ENCODE results near the gene DENND10.

The DENND10 gene, protein sequence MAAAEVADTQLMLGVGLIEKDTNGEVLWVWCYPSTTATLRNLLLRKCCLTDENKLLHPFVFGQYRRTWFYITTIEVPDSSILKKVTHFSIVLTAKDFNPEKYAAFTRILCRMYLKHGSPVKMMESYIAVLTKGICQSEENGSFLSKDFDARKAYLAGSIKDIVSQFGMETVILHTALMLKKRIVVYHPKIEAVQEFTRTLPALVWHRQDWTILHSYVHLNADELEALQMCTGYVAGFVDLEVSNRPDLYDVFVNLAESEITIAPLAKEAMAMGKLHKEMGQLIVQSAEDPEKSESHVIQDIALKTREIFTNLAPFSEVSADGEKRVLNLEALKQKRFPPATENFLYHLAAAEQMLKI

DNA sequence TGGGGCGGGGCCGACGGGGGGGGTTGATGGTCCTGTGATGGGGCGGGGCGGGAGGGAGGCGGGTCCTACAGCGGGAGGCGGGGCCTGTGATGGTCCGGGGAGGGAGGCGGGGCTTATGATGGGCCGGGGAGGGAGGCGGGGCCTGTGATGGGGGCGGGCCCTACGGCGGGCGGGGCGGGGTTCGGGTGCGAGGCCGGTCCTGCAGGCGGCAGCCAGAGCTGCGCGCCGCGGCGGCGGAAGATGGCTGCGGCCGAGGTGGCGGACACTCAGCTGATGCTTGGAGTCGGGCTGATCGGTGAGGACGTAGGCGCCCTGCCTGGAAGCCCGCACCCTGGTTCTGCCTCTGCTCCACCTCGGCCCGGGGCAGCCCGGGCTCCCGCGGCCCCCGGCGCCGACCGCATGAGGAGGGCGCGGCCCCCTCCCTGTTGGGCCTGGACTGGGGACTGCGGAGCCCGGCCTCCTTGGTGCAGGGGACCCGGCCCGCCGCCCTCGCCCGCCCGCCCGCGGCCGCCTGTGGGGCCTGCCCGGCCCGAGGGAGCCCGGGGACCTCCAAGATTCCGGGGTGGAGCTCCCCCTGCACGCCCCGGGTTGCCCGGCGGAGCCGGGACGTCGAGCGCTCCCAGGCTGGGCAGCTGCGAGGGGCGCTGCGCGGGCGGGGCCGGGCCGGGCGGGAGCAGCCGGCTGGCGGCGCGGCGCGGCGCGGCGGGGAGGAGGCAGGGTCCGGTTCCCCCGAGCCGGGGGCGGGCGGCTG is at the start of gene DENND10:
Gene DENND10 (plus strand): TSS at position 211 of the 751 bp plus-strand sequence. CDS start 30 bp downstream, at position 241.
- no peak for DNase-seq (ENCODE audit: extremely low read depth, low read depth)
- H3K4me3 ChIP-seq (replicated peaks; ENCODE audit: low read depth, low read length) = peak within 1 kb of the TSS; percentile 74
- TF ChIP-seq, protein P1, sequence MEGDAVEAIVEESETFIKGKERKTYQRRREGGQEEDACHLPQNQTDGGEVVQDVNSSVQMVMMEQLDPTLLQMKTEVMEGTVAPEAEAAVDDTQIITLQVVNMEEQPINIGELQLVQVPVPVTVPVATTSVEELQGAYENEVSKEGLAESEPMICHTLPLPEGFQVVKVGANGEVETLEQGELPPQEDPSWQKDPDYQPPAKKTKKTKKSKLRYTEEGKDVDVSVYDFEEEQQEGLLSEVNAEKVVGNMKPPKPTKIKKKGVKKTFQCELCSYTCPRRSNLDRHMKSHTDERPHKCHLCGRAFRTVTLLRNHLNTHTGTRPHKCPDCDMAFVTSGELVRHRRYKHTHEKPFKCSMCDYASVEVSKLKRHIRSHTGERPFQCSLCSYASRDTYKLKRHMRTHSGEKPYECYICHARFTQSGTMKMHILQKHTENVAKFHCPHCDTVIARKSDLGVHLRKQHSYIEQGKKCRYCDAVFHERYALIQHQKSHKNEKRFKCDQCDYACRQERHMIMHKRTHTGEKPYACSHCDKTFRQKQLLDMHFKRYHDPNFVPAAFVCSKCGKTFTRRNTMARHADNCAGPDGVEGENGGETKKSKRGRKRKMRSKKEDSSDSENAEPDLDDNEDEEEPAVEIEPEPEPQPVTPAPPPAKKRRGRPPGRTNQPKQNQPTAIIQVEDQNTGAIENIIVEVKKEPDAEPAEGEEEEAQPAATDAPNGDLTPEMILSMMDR (IDR thresholded peaks at IDR 0.05; ENCODE audit: low read depth, low read length, missing control alignments) = no peak

DNA sequence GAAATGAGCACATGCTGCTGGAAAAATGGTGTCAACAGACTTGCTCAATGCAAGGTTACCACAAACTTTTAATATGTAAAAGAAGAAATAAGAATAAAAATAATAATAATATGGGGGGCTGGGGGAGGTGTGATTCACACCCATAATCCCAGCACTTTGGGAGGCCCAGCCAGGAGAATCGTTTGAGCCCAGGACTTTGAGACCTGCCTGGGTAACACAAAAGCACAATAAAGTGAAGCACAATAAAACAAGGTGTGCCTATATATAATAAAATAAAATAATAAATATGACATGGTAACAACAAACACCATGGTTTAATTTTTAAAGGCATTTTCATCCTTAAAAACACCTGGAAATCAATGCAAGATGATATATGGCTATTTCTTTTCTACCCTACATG is 48.4 kb upstream of the DENND10 start:
- H3K4me3 ChIP-seq (replicated peaks; ENCODE audit: low read depth, low read length) = no peak overlapping the region
- DNase-seq (ENCODE audit: extremely low read depth, low read depth) = no peak
- TF ChIP-seq, protein P1 (IDR thresholded peaks at IDR 0.05; ENCODE audit: low read depth, low read length, missing control alignments) = no peak

DNA sequence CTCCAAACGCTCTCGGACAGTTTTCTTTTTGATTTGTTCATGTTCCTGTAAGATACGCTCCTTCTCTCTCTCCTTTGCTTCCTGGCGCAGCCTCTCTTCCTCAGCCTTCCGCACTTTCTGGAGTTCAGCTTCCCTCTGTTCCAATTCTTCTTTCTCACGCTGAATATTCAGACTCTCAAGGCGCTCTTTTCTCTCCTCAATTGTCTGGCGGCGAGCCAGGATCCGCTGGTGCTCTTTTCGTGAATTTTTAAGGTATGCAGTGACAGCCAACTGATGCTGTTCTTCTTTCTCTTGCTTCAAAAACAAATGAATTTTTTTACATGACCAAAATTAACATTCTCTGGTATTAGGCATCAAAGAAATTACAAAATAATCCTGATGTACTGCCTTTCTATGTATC is 45.9 kb upstream of the DENND10 start:
- TF ChIP-seq, protein P1 (IDR thresholded peaks at IDR 0.05; ENCODE audit: low read depth, low read length, missing control alignments) = no peak
- no peak overlapping the region for H3K4me3 ChIP-seq (replicated peaks; ENCODE audit: low read depth, low read length)
- no peak for DNase-seq (ENCODE audit: extremely low read depth, low read depth)

DNA sequence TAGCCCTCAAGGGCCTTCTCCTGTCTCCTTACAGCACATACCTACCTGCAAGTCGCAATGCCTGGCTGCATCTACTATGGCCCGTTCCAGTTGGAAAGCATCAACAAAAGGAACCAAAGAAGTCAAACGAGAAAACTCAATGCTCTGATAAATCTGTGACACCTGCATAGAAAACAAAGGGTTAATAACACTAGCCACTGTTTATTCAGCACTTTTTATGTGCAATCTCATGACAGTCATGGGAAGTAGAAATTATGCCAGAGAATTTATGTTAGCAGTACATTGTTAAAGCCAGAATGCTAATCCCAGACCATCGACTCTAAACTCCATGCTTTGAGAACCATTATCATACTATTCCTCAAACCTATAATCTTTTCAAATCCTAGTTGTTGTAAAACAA is 44.4 kb upstream of the DENND10 start:
- H3K4me3 ChIP-seq (replicated peaks; ENCODE audit: low read depth, low read length) = no peak overlapping the region
- TF ChIP-seq, protein P1 (IDR thresholded peaks at IDR 0.05; ENCODE audit: low read depth, low read length, missing control alignments) = no peak
- DNase-seq (ENCODE audit: extremely low read depth, low read depth) = no peak

DNA sequence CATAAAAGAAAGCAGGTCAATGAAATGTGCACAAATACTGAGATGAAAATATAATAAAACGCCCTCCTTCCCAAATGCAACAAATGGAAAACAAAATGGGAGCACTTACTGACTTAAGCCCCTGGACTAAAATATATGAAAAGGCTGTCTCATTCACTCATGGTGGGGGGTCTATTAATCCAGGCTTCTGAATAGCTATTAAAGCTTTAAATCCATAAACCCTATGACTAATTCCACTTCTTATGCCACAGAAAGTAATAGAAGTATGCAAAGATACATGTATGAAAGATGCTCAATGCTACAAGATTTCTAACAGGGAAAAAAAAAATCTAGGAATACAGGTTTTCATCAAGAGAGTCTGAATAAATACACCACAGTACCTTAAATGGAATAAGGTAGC is 43.8 kb upstream of the DENND10 start:
- H3K4me3 ChIP-seq (replicated peaks; ENCODE audit: low read depth, low read length) = no peak overlapping the region
- no peak for DNase-seq (ENCODE audit: extremely low read depth, low read depth)
- TF ChIP-seq, protein P1 (IDR thresholded peaks at IDR 0.05; ENCODE audit: low read depth, low read length, missing control alignments) = no peak

DNA sequence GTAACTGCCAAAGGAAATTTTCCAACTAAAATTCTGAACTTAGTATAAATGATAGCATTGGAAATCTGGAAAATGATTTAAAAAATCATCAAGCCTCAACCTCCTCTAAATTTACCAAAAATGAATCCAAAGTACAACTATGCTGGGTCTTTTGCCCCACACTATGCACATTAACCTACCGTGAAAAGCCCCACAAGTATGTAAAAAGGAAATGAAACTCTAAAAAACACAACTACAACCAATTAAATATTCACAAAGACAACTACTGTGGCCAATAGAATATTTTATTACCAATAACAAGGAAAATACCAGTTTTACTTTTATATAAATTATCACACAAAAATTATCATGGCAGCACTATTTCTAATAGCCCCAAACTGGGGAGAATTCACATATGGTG is 42.6 kb upstream of the DENND10 start:
- H3K4me3 ChIP-seq (replicated peaks; ENCODE audit: low read depth, low read length) = no peak overlapping the region
- DNase-seq (ENCODE audit: extremely low read depth, low read depth) = no peak
- TF ChIP-seq, protein P1 (IDR thresholded peaks at IDR 0.05; ENCODE audit: low read depth, low read length, missing control alignments) = no peak
